Body of pancreas (tissue), 4 donors: ENCODE data around the gene CD164L2. TPM values are rescaled to one million over a fixed set of nuclear protein-coding genes. Genes with fewer than 3 reads are reported as not detected.
"Not testable (repeated sequence)": the region's sequence is repeated elsewhere in the genome, so short reads cannot be mapped to it uniquely, and the experiment has no call there.

Source experiments
- ATAC-seq: fragments of 150-250 bp; one replicate; pipeline ENCODE4 v1.9.1; 2016
- DNase-seq, 4 donors: peaks; one replicate each; pipeline ENCODE4 v3.0.0-alpha.2; 2019
- H3K27ac ChIP-seq, 4 donors: fragments of 200-600 bp; sonication (generic); 1 replicate in 3 of 4; 2 replicates in 1 of 4; pipeline versions ENCODE4 v1.5.1 to v1.6.1; 2016 to 2019; ENCODE audit warnings: mild to moderate bottlenecking in 1 of 4, mixed read lengths in 1 of 4, moderate library complexity in 1 of 4
- H3K27me3 ChIP-seq, 2 donors: fragments of 200-600 bp; sonication (generic); one replicate each; pipeline ENCODE4 v1.6.0; 2016; ENCODE audit warnings: mild to moderate bottlenecking in 1 of 2
- H3K36me3 ChIP-seq, 2 donors: fragments of 200-600 bp; sonication (generic); replicated peaks in 1 of 2; 2 replicates each; pipeline ENCODE4 v1.5.1; 2016; ENCODE audit warnings: low read depth in 2 of 2; ENCODE audit not compliant: insufficient read depth in 1 of 2
- H3K4me1 ChIP-seq: fragments of 200-600 bp; sonication (generic); one replicate; pipeline ENCODE4 v1.6.0; 2016
- H3K4me3 ChIP-seq, 2 donors: fragments of 200-600 bp; sonication (generic); 1 replicate in 1 of 2; 2 replicates in 1 of 2; pipeline ENCODE4 v1.5.1; 2016 to 2019
- H3K9me3 ChIP-seq, 3 donors: fragments of 200-600 bp; sonication (generic); 1 replicate in 2 of 3; 2 replicates in 1 of 3; pipeline ENCODE4 v1.5.1; 2016
- POLR2A ChIP-seq, 3 donors: fragments of 450-650 bp; IDR thresholded peaks; one replicate each; pipeline ENCODE4 v1.6.1; 2016; ENCODE audit warnings: antibody characterized with exemption in 3 of 3, mild to moderate bottlenecking in 2 of 3
- WGBS, 2 donors: methylation state at CpG; one replicate each; pipeline ENCODE4 v1.1.5; 2017; 5-methylcytosine and 5-hydroxymethylcytosine counted together
- intact Hi-C: fragments of 100-400 bp; cut with DNase I; formaldehyde crosslinking; loops from one replicate; pipeline ENCODE4 v1.15.1; 2023
- total RNA-seq, 2 donors: library from RNA; depleted of rRNA; stranded (reverse); fragments of >200 nt; gene quantifications; one replicate each; pipeline ENCODE4 v1.1.0, GENCODE V29; 2016
- TF ChIP-seq, protein P1 (sequence below), 7 experiments: fragments of 450-650 bp in 4 of 7; fragments of 200-600 bp in 3 of 7; sonication (generic) in 3 of 7; IDR thresholded peaks; one replicate each; pipeline ENCODE4 v1.5.1; 2016 to 2019; ENCODE audit warnings: antibody characterized with exemption in 7 of 7

Gene CD164L2
- total RNA-seq, 2 donors from 2014 or later = 1.3 TPM; not detected in 1

DNA sequence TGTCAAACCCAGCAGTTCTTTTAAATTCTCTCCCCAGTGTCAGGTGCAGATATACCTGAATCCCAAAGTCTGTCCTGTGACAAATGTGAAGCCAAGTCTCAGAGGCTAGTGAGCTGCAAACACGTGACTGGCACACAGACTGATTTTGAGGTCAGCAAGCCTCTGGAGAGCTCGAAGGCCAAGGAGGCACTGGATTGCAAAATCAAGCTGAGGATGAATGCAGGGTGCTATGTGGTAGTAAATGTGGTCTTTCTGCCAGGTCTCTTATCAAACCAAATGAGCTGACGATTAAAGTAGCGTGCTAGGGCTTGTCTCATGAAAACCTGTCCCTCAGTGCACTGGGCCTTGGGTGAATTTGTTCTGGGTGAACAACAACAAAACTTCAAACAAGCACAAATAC is 29.9 kb upstream of the CD164L2 start:
- Histone ChIP-seq H3K27me3 (no peaks in the 10 kb centered on the region), H3K36me3 (peaks cover 20 to 31% of the 10 kb centered on the region in 2 donors), H3K27ac (no peak overlapping the region), H3K4me1 (peaks cover 12% of the 10 kb centered on the region), H3K9me3 (no peaks in the 10 kb centered on the region), H3K4me3 (no peak overlapping the region)
- 46 to 61% methylated on average over 4 of the region's 4 CpGs for WGBS, 2 donors
- ATAC-seq (no peak), DNase-seq (no peak)
- no peak for TF ChIP-seq POLR2A (IDR thresholded peaks at IDR 0.05)
- TF ChIP-seq, protein P1, sequence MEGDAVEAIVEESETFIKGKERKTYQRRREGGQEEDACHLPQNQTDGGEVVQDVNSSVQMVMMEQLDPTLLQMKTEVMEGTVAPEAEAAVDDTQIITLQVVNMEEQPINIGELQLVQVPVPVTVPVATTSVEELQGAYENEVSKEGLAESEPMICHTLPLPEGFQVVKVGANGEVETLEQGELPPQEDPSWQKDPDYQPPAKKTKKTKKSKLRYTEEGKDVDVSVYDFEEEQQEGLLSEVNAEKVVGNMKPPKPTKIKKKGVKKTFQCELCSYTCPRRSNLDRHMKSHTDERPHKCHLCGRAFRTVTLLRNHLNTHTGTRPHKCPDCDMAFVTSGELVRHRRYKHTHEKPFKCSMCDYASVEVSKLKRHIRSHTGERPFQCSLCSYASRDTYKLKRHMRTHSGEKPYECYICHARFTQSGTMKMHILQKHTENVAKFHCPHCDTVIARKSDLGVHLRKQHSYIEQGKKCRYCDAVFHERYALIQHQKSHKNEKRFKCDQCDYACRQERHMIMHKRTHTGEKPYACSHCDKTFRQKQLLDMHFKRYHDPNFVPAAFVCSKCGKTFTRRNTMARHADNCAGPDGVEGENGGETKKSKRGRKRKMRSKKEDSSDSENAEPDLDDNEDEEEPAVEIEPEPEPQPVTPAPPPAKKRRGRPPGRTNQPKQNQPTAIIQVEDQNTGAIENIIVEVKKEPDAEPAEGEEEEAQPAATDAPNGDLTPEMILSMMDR (IDR thresholded peaks at IDR 0.05) = no peak
- intact Hi-C loops = loop anchor here (10.0 kb wide), 1 partner anchor 202 kb away; no protein-coding TSS in a partner anchor

DNA sequence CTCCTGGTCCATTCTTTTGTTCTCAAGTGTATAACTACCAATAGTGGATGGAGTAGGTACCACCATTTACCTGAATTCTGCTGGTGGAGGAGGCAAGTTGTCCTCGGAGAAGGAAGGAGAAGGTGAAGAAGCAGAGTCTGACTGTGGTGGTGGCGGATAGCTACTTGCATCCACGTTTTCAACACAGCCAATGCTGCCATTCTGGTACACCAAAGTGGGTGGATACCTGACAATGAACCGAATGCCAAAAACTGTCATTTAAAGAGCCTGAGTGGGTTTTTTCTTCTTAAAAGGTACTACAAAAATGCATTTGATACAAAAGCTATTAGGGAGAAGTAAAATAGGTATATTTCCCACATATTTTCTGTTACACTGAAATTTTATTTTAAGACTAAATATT is 29.4 kb upstream of the CD164L2 start:
- DNase-seq (no peak), ATAC-seq (no peak)
- 86 to 87% methylated on average over 4 of the region's 4 CpGs for WGBS, 2 donors
- intact Hi-C loops = loop anchor here (10.0 kb wide), 1 partner anchor 202 kb away; no protein-coding TSS in a partner anchor
- peaks cover 20 to 33% of the 10 kb centered on the region in 2 donors for H3K36me3 ChIP-seq
- no peaks in the 10 kb centered on the region for H3K27me3 ChIP-seq
- no peak overlapping the region for H3K27ac ChIP-seq
- H3K9me3 ChIP-seq = no peaks in the 10 kb centered on the region
- H3K4me1 ChIP-seq = peaks cover 7% of the 10 kb centered on the region
- no peak for TF ChIP-seq POLR2A (IDR thresholded peaks at IDR 0.05)
- TF ChIP-seq, protein P1 (IDR thresholded peaks at IDR 0.05) = no peak
- H3K4me3 ChIP-seq = no peak overlapping the region

DNA sequence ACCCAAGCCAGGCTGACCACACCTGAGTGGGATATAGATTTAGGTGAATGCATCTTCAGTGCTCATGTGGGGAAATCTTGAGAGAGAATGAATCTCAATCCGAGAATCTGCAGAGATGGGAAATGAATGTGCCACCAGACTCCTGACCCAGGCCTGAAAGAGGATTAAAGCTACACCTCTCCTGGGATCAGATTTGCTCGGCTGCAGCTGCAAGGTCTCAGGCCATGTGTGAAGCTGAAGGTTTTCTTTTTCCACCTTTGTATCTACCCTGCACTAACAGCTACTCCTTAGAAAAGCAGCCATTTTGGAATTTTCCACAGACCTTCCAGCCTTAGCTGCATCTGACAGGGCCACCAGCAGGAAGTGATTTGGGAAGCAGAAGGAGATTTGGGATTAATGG is 27.6 kb upstream of the CD164L2 start:
- DNase-seq (no peak), ATAC-seq (no peak)
- Histone ChIP-seq H3K27ac (no peak overlapping the region), H3K27me3 (no peaks in the 10 kb centered on the region), H3K4me1 (peaks cover 5% of the 10 kb centered on the region), H3K4me3 (no peak overlapping the region), H3K36me3 (peaks cover 20 to 39% of the 10 kb centered on the region in 2 donors), H3K9me3 (no peaks in the 10 kb centered on the region)
- intact Hi-C loops = loop anchor here (10.0 kb wide), 1 partner anchor 204 kb away; no protein-coding TSS in a partner anchor
- TF ChIP-seq, protein P1 (IDR thresholded peaks at IDR 0.05) = no peak
- no peak for TF ChIP-seq POLR2A (IDR thresholded peaks at IDR 0.05)
- WGBS, 2 donors = 86 to 93% methylated on average over 2 of the region's 2 CpGs

DNA sequence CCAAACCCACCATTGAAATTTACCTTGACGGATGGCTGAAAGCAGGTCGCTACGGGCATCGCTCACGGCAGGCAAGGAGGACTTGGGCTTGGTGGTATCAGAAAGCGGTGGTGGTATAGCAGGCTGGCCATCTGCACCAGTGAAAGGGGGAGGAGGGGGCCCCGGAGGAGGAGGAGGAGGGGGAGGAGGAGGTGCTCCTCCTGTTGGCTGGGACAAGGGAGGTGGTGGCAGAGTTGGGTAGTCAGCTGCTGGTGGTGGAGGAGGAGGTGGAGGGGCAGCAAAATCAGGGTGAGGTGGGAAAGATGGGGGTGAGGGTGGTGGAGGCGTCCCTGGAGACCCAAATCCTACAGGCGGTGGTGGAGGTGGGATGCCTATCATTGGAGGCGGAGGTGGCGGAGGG is 26.5 kb upstream of the CD164L2 start:
- H3K4me1 ChIP-seq = no peaks in the 10 kb centered on the region
- no peak for DNase-seq
- whole genome bisulfite sequencing, 2 donors = 88 to 93% methylated on average over 11 of the region's 11 CpGs
- intact Hi-C loops = loop anchor here (10.0 kb wide), 1 partner anchor 205 kb away; no protein-coding TSS in a partner anchor
- no peak for TF ChIP-seq POLR2A (IDR thresholded peaks at IDR 0.05)
- TF ChIP-seq, protein P1 (IDR thresholded peaks at IDR 0.05) = no peak
- no peak for ATAC-seq
- no peaks in the 10 kb centered on the region for H3K9me3 ChIP-seq
- H3K4me3 ChIP-seq = no peak overlapping the region
- H3K27ac ChIP-seq = no peak overlapping the region
- peaks cover 20 to 39% of the 10 kb centered on the region in 2 donors for H3K36me3 ChIP-seq
- no peaks in the 10 kb centered on the region for H3K27me3 ChIP-seq

DNA sequence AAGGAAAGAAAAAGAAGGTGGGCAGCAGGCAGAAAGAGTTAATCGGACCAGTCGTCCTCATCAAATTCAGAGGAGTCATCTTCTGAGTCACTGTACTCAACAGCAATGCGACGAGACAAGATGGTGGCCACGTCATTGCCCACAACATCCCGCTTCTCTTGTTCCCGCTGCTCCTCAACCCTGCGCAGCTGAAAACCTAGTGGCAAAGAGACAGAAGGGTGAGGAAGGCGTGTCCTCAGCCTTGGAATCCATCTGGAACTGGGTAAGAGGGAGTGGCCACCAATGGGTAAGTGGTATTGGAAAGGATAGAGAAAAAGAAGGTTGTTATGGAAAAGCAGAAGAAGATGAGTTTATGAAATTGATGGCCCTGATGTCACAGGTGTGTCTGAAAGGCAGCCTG is 25.0 kb upstream of the CD164L2 start:
- ATAC-seq (no peak), DNase-seq (no peak)
- Histone ChIP-seq H3K27ac (no peak overlapping the region), H3K27me3 (no peaks in the 10 kb centered on the region), H3K9me3 (no peaks in the 10 kb centered on the region), H3K4me1 (no peaks in the 10 kb centered on the region), H3K4me3 (no peak overlapping the region), H3K36me3 (peaks cover 20 to 29% of the 10 kb centered on the region in 2 donors)
- TF ChIP-seq POLR2A (IDR thresholded peaks at IDR 0.05) = no peak
- TF ChIP-seq, protein P1 (IDR thresholded peaks at IDR 0.05) = no peak
- intact Hi-C loops = no loop called here
- 91 to 92% methylated on average over 9 of the region's 9 CpGs for WGBS, 2 donors

DNA sequence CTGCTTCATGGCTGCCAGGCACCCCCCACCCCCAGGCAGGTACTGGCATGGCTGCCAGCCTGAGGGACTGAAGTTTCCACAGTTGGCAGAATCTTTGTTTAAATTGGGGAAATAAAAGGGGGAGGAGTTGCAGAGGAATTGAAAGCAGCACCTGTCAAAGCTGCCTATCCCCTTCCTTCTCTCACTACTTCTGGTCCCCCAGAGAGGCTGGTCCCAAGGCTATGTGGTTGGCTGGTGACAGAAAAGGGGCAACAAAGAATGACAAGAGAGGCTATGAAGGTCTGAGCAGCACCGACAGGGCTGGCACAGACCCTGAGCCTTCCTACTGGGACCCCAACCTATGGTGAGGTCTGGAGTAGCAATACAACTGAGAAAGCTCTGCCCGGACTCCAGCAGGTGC is 23.7 kb upstream of the CD164L2 start:
- peaks cover 13 to 26% of the 10 kb centered on the region in 2 donors for H3K36me3 ChIP-seq
- DNase-seq, H3K4me3 ChIP-seq, intact Hi-C loops, ATAC-seq, H3K9me3 ChIP-seq, H3K27me3 ChIP-seq: not testable (repeated sequence)
- WGBS, 2 donors = 70 to 75% methylated on average over 2 of the region's 2 CpGs
- H3K4me1 ChIP-seq = peaks cover 10% of the 10 kb centered on the region
- peak overlapping the region in 1 of 4 donors; percentile 12 for H3K27ac ChIP-seq
